HG03135 (cell line): ENCODE data around the gene SOX5.

ENCODE experiments used
- ATAC-seq: cut with Tn5 transposase; IDR thresholded peaks from one replicate; pipeline ENCODE4 v1.9.1; 2021; ENCODE audit warnings: mild to moderate bottlenecking, moderate library complexity; ENCODE audit not compliant: unreplicated experiment

The SOX5 gene

GRCh38 chr12:23949348-23950209 is at the start of gene SOX5:
TSS of gene SOX5 (minus strand) at chr12:23949670. CDS start at chr12:23949601, 69 bp downstream.
- no peak for ATAC-seq

- no peak for ATAC-seq
Observed at GRCh38 chr12:23987046-23987445, 37.6 kb upstream of the SOX5 start.

DNA sequence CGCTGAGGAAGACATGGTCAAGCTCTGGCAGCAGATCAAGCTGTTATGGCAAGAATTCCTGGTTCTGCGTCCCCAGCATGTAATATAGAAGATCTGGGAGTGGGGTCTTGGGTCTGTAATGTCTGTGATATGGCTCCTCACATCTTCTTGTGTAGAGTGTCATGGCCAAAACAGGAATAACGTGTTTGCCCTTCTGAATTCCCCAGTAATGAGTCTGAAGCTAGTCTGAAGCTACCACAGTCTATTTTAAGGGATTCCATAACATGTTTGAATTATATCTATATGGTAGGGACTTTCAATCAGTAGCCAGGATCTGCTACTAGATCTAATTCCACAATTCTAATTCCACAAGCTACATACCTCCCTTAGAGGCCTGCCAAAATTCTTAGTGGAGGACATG is 31.4 kb upstream of the SOX5 start:
- ATAC-seq = no peak

- ATAC-seq = no peak
Observed at GRCh38 chr12:23964812-23965211, 15.3 kb upstream of the SOX5 start.

DNA sequence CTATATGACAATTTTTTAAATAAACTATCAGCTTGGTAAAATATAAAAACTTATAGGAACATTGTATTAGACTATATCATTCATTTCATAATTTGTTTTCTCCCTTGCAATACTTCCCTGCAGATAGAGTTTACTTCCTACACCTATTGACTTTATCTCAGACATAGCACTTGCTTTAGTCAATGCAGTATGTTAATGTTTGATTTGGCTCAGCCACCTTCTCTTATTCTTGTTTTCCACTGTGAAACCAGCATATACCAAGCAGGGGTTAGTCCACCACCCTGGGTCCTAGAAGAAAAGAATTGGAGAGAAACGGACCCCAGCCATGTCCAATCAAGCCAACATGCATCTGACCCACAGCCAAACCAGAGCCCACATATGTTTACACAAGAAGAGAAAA is 10.4 kb upstream of the SOX5 start:
- ATAC-seq = no peak

DNA sequence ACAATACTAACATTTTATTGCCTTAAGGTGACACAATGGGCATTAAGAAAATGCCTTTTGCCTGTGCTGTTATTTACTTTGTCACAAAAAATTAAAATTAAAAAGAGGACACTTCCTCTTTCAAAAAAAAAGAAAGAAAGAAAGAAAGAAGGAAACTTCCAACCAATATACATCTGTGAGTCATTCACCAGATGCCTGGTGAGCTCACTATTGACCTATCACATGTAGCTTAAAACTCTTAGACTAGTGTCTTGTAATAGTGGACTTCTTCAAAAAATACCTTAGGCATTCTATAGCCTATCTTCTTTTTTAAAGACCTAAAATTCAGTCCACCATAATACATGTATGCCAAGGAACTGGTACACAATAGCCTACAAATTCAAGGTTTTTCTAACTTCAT is 4.9 kb upstream of the SOX5 start:
- ATAC-seq = no peak

GRCh38 chr12:23952071-23952470 is 2.6 kb upstream of the SOX5 start:
- no peak for ATAC-seq

DNA sequence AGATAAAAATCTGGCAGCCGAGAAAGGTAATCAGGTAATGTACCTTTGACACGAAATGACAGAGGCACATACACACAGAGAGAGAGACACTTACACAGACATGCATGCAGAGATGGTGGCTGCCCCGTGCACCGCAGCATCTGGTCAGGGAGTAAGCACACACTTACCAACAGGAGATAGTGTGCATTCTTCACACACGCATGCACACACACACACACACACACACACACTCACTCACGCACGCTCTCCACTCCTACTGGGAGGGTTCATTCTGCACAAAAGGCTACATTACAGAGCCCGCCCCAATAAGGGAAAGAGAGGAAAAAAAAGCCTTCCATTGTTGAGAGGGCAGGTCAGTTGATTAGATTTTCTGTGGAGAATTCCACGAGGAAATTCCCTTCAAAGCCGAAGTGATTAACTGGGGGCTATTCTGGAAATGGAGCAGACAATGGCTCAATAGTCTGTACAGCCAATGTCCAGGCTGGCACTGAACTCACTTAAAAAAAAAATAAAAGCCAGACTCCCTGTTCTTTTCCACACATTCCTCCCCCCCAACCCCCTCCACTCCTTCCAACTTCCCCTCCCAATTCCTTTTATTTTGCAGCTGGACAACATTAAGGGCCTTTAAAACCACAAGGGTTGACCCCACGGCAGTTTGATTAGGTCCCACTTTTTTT is 1.4 kb upstream of the SOX5 start:
- ATAC-seq = no peak

DNA sequence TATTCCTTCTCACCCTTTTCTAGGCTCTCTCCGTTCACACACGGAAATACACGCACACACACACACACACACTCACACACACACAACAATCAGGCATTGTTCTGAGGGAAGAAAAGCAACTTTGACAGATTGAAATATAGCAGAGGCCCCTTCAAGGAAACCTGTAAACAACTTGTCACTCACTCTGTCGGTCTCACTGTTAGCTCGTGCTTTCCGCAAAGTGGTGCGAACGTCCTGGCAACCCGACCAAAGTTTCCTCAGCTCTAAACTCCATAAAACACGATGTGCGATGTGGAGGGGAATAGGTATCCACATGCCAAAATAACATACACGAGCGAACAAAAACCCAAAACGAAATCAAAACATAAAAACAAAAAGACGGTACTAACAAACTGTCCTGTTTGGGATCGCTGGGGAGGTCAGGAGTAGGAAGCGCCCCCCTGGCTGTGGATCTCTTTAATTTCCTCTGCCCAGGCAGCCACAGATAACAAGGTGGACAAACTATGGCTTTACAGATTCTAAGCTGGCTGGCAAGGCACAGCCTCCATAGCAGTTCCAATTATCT is 822 bp upstream of the SOX5 start:
- ATAC-seq = no peak

DNA sequence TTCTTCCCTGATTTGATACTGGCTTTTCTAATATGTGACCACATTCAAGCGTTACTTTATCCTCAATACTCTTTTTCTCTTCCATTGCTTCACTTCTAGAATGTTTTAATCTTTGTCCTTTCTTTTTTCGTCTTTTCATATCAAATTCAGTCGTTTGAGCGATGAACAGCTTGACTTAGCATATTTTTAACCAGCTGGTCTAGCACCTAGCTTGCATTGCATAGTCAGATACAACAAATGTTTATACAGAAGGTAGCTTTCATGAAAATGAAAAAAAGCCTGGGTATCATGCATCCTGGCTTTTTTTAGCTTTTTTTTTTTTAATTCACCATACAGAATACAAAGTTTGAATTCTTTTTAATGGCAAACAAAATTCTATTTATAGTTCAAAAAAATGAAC is 1.2 kb downstream of the SOX5 start:
- no peak for ATAC-seq

- ATAC-seq = no peak
Observed at GRCh38 chr12:23947395-23947794, 2.1 kb downstream of the SOX5 start.

GRCh38 chr12:23945249-23945648 is 4.2 kb downstream of the SOX5 start:
- no peak for ATAC-seq

GRCh38 chr12:23944067-23944466 is 5.4 kb downstream of the SOX5 start:
- no peak for ATAC-seq

DNA sequence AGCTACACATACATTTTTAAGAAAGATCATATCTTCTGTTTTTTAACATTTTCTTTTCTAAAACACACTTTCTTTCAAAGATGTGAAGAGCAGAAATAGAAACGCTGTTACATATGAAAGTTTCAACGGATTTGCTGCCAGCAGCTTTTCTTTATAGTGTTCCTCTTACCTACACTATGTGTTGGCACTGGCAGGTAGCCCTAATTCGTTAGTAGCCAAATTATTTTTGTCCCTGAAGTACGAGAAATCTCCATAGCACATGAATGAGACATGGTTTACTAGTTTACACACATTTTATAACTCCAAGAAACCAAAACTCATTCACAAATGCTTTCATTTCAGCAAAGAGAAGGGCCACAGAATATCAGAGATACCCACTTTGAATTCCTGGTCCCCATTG is 6.6 kb downstream of the SOX5 start:
- ATAC-seq = no peak

- no peak for ATAC-seq
Observed at GRCh38 chr12:23941780-23942179, 7.7 kb downstream of the SOX5 start.

DNA sequence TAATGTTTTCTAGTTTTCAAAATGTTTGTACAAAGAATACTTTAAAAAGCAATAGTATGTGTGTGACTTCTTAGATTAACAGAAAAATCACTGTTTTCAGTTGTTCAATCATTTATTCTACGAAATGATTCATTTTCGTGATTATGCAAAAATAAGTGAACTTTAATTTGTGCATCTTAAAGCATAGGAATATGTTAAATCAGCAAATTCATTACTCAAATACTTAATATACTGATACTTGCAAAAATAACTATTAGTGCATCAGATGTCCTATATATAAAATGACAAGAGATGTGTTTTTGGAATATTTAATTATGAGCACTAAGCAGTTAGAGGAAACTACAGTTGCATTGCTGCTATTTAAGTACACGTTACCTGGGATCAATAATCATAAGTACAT is 11.0 kb downstream of the SOX5 start:
- ATAC-seq = no peak

DNA sequence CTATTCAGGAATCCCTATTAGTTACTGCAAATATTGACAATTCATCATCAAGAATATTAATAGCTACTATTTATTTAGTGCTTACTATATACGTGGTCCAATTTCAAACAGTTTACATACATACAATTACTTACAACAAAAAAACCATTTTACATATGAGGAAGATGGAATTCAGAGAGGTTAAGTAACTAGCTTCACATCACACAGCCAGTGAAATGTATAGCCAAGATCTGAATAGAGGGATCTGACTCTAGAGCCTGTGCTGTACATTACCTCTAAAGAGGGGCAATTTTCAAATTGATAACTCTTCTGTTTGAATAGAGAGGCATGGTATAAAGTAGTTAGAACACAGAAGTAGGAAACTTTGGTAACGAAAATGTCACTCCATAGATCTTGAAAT is 18.3 kb downstream of the SOX5 start:
- ATAC-seq = no peak

GRCh38 chr12:23930599-23930998 is 18.9 kb downstream of the SOX5 start:
- ATAC-seq = no peak

GRCh38 chr12:23929906-23930305 is 19.6 kb downstream of the SOX5 start:
- ATAC-seq = no peak

GRCh38 chr12:23927907-23928306 is 21.6 kb downstream of the SOX5 start:
- no peak for ATAC-seq

DNA sequence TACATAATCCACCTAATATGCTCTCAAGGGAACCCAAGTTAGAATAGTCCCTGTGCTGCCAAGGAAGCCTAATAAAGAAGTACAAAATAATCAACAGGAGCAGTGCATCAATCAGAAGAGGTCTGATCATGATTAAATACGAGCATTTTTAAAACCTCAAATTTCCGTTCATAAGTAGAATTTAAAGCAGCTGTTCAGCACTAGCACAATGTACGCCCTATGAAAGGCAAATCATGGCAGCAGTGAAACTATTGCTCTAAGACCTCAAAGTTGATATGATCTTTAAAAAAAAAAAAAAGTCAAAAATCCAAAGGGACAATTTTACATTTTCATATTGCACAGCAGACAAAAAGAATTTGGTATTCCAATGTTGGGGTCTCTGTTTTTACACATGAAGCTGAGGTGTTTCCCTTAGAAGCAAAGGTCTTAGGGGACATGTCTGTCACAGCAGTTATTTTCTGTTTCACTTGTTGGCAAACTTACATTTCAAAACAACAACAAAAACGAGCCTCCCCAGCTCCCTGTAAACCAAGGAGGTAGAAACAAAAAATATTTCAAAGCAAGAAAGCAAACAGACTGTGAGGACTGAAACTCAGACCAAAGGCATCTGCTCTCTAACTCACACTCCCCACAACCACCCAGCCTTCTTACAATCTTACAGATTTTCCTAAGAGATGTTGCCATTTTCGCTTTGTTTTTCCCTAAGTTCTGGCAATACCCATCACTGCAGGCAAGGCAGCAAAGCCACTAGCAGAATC is 28.2 kb downstream of the SOX5 start:
- ATAC-seq = no peak
